ENCODE data around the gene ITGA7. TPM values are rescaled to one million over a fixed set of nuclear protein-coding genes. Genes with fewer than 3 reads are reported as not detected.
A peak's percentile ranks its signal among the peaks of the same experiment; 100 is the strongest.

Gene ITGA7
- total RNA-seq, 1 donor from 2014 or later: 4.0 TPM

- Mint-ChIP-seq H3K27ac (ENCODE audit: unreplicated experiment) (no peak overlapping the region), H3K4me1 (ENCODE audit: unreplicated experiment) (peaks cover 7% of the 10 kb centered on the region), H3K9me3 (ENCODE audit: unreplicated experiment) (no peaks in the 10 kb centered on the region), H3K27me3 (ENCODE audit: unreplicated experiment) (peaks cover 10% of the 10 kb centered on the region), H3K36me3 (ENCODE audit: low read depth, unreplicated experiment) (no peaks in the 10 kb centered on the region), H3K4me3 (ENCODE audit: unreplicated experiment) (no peak overlapping the region)
- DNase-seq (ENCODE audit: low spot score): peak; percentile 38
- TF ChIP-seq, protein P1, sequence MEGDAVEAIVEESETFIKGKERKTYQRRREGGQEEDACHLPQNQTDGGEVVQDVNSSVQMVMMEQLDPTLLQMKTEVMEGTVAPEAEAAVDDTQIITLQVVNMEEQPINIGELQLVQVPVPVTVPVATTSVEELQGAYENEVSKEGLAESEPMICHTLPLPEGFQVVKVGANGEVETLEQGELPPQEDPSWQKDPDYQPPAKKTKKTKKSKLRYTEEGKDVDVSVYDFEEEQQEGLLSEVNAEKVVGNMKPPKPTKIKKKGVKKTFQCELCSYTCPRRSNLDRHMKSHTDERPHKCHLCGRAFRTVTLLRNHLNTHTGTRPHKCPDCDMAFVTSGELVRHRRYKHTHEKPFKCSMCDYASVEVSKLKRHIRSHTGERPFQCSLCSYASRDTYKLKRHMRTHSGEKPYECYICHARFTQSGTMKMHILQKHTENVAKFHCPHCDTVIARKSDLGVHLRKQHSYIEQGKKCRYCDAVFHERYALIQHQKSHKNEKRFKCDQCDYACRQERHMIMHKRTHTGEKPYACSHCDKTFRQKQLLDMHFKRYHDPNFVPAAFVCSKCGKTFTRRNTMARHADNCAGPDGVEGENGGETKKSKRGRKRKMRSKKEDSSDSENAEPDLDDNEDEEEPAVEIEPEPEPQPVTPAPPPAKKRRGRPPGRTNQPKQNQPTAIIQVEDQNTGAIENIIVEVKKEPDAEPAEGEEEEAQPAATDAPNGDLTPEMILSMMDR (IDR thresholded peaks at IDR 0.05; ENCODE audit: unreplicated experiment): no peak
These were observed 26.3 kb downstream of the ITGA7 start for GRCh38 chr12:55681142-55682077.

DNA sequence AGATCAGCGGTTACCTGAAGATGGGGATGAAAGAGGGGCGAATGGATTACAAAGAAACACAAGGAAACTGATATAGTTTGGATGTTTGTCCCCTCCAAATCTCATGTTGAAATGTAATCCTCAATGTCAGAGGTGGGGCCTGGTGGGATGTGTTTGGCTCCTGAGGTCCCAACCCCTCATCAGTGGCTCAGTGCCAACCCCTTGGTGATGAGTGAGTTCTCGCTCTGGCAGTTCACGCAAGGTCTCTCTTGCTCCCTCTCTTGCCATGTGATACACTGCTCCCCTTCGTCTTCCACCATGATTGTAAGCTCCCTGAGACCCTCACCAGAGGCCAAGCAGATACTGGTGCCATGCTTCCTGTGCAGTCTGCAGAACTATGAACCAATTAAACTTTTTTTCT, 28.0 kb downstream of the ITGA7 start:
- Mint-ChIP-seq H3K36me3 (ENCODE audit: low read depth, unreplicated experiment) (no peaks in the 10 kb centered on the region), H3K4me3 (ENCODE audit: unreplicated experiment) (no peak overlapping the region), H3K4me1 (ENCODE audit: unreplicated experiment) (peaks cover 7% of the 10 kb centered on the region), H3K27me3 (ENCODE audit: unreplicated experiment) (peaks cover 5% of the 10 kb centered on the region), H3K27ac (ENCODE audit: unreplicated experiment) (no peak overlapping the region), H3K9me3 (ENCODE audit: unreplicated experiment) (no peaks in the 10 kb centered on the region)
- no peak for DNase-seq (ENCODE audit: low spot score)
- TF ChIP-seq, protein P1 (IDR thresholded peaks at IDR 0.05; ENCODE audit: unreplicated experiment): no peak

GRCh38 chr12:55676707-55677106, 31.0 kb downstream of the ITGA7 start:
- no peak overlapping the region for H3K27ac Mint-ChIP-seq (ENCODE audit: unreplicated experiment)
- H3K36me3 Mint-ChIP-seq (ENCODE audit: low read depth, unreplicated experiment): no peaks in the 10 kb centered on the region
- H3K27me3 Mint-ChIP-seq (ENCODE audit: unreplicated experiment): peaks cover 5% of the 10 kb centered on the region
- H3K4me3 Mint-ChIP-seq (ENCODE audit: unreplicated experiment): no peak overlapping the region
- TF ChIP-seq, protein P1 (IDR thresholded peaks at IDR 0.05; ENCODE audit: unreplicated experiment): no peak
- no peak for DNase-seq (ENCODE audit: low spot score)
- H3K4me1 Mint-ChIP-seq (ENCODE audit: unreplicated experiment): peaks cover 6% of the 10 kb centered on the region
- no peaks in the 10 kb centered on the region for H3K9me3 Mint-ChIP-seq (ENCODE audit: unreplicated experiment)

GRCh38 chr12:55675666-55676065, 32.0 kb downstream of the ITGA7 start:
- H3K4me1 Mint-ChIP-seq (ENCODE audit: unreplicated experiment): no peaks in the 10 kb centered on the region
- H3K27me3 Mint-ChIP-seq (ENCODE audit: unreplicated experiment): peaks cover 8% of the 10 kb centered on the region
- TF ChIP-seq, protein P1 (IDR thresholded peaks at IDR 0.05; ENCODE audit: unreplicated experiment): no peak
- no peak overlapping the region for H3K4me3 Mint-ChIP-seq (ENCODE audit: unreplicated experiment)
- H3K36me3 Mint-ChIP-seq (ENCODE audit: low read depth, unreplicated experiment): no peaks in the 10 kb centered on the region
- H3K9me3 Mint-ChIP-seq (ENCODE audit: unreplicated experiment): no peaks in the 10 kb centered on the region
- H3K27ac Mint-ChIP-seq (ENCODE audit: unreplicated experiment): no peak overlapping the region
- no peak for DNase-seq (ENCODE audit: low spot score)

- no peak overlapping the region for H3K4me3 Mint-ChIP-seq (ENCODE audit: unreplicated experiment)
- no peaks in the 10 kb centered on the region for H3K36me3 Mint-ChIP-seq (ENCODE audit: low read depth, unreplicated experiment)
- H3K27ac Mint-ChIP-seq (ENCODE audit: unreplicated experiment): no peak overlapping the region
- TF ChIP-seq, protein P1 (IDR thresholded peaks at IDR 0.05; ENCODE audit: unreplicated experiment): no peak
- no peaks in the 10 kb centered on the region for H3K4me1 Mint-ChIP-seq (ENCODE audit: unreplicated experiment)
- no peaks in the 10 kb centered on the region for H3K9me3 Mint-ChIP-seq (ENCODE audit: unreplicated experiment)
- H3K27me3 Mint-ChIP-seq (ENCODE audit: unreplicated experiment): peaks cover 14% of the 10 kb centered on the region
- no peak for DNase-seq (ENCODE audit: low spot score)
These were observed 34.1 kb downstream of the ITGA7 start for GRCh38 chr12:55673638-55674037.

All from endothelial cell (in vitro differentiated cells).